Smooth muscle cell (in vitro differentiated cells): ENCODE data around the gene MAP3K3. TPM values are rescaled to one million over a fixed set of nuclear protein-coding genes. Genes with fewer than 3 reads are reported as not detected.
A peak's percentile ranks its signal among the peaks of the same experiment; 100 is the strongest.

Experiments
- DNase-seq: peaks from one replicate; lab custom pipeline; 2025; ENCODE audit not compliant: unreplicated experiment; lab: John Stamatoyannopoulos, UW
- H2AFZ ChIP-seq: fragments of 200-600 bp; sonication (generic); 2 replicates; pipeline ENCODE4 v1.6.0; 2016; ENCODE audit warnings: antibody characterized with exemption, low read depth, mild to moderate bottlenecking
- H3F3A ChIP-seq: fragments of 200-600 bp; sonication (generic); 2 replicates; pipeline ENCODE4 v1.6.0; 2017; ENCODE audit warnings: antibody characterized with exemption, low read depth
- H3K27ac ChIP-seq: fragments of 200-600 bp; sonication (generic); 2 replicates; pipeline ENCODE4 v1.5.1; 2016; ENCODE audit warnings: low read depth, mild to moderate bottlenecking
- H3K27me3 ChIP-seq: fragments of 200-600 bp; sonication (generic); 2 replicates; pipeline ENCODE4 v1.6.1; 2016; ENCODE audit warnings: low read depth, mild to moderate bottlenecking
- H3K36me3 ChIP-seq: fragments of 200-600 bp; sonication (generic); 2 replicates; pipeline ENCODE4 v1.5.1; 2016; ENCODE audit warnings: low read depth
- H3K4me1 ChIP-seq: fragments of 200-600 bp; sonication (generic); 2 replicates; pipeline ENCODE4 v1.5.1; 2016; ENCODE audit warnings: low read depth
- H3K4me2 ChIP-seq: fragments of 200-600 bp; sonication (generic); 2 replicates; pipeline ENCODE4 v1.6.0; 2016; ENCODE audit warnings: mild to moderate bottlenecking
- H3K4me3 ChIP-seq: fragments of 200-600 bp; sonication (generic); 2 replicates; pipeline ENCODE4 v1.5.1; 2016; ENCODE audit warnings: mild to moderate bottlenecking
- H3K79me2 ChIP-seq: fragments of 200-600 bp; sonication (generic); 2 replicates; pipeline ENCODE4 v1.6.0; 2016; ENCODE audit warnings: low read depth, mild to moderate bottlenecking
- H3K9ac ChIP-seq: fragments of 200-600 bp; sonication (generic); 2 replicates; pipeline ENCODE4 v1.6.0; 2016; ENCODE audit warnings: low read depth
- H3K9me3 ChIP-seq: fragments of 200-600 bp; sonication (generic); replicated peaks from 2 replicates; pipeline ENCODE4 v1.5.1; 2016; ENCODE audit warnings: low read depth
- H4K20me1 ChIP-seq: fragments of 200-600 bp; sonication (generic); 2 replicates; pipeline ENCODE4 v1.6.0; 2016; ENCODE audit warnings: low read depth
- WGBS: methylation state at CpG from one replicate; pipeline ENCODE4 v1.1.7; 2016; ENCODE audit warnings: low lambda C conversion rate; 5-methylcytosine and 5-hydroxymethylcytosine counted together
- polyA plus RNA-seq: library from polyadenylated mRNA; unstranded; fragments of >200 nt; fragmentation: Nextera tagmentation; extraction: Ambion mirVana; gene quantifications from 2 replicates; pipeline ENCODE4 v1.2.1, GENCODE V29; 2016
- total RNA-seq: library from RNA; depleted of rRNA; stranded (reverse); fragments of >200 nt; gene quantifications from 2 replicates; pipeline ENCODE4 v1.2.3, GENCODE V29; 2014
- TF ChIP-seq, protein P1 (sequence below): fragments of 200-600 bp; sonication (generic); IDR thresholded peaks from 2 replicates; pipeline ENCODE4 v1.5.1; 2017; ENCODE audit warnings: borderline replicate concordance, mild to moderate bottlenecking, antibody characterized with exemption; ENCODE audit not compliant: insufficient read depth, poor library complexity, severe bottlenecking

MAP3K3 gene
- total and polyA plus RNA-seq, 2 experiments from 2014 or later, result 16.0 to 23.6 TPM

DNA sequence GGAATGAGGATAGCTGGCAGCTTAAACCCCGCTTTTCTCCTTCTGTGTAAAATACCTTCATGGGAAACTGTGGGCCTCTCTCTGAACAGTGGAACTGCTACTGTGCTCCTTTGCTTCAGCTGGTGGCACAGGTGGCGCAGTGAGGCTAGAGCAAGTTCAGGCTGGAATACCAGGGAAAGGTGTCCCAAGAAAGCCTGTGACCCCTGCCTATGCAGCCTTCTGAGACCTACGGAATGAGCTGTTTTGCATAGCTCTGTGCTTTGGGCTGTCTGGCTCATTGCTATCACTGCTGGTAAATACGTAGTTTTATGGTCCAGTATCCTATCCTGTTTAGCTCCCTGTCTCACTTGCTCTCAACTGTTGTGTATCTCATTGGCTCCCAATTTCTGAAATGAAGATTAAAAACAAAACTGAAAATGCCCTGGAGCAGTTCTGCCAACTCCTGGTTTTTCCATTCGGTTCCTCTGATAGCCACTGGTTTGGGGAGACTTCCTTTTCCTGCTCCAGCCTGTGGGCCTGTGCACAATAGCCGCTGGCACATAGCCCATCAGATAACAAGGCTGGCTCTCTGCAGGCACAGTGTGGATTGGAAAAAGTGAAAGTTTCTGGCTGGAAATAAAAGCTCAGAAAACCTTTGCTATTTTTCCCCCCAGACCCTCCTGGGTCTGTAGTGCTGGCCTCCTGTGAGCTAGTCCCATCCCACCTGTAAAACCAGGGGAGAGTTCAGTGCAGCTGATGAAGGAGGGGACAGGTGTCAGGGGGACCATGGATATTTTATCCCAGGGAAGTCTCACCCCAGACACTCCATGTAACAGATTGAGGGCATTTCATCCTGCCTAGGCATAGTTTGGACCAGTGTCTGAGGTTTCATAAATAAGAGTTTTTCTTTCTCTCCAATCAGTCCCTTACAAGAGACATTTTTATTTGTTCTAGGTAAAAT is 53.7 kb downstream of the MAP3K3 start:
- DNase-seq, result no peak
- Histone ChIP-seq H3K4me1 (no peaks in the 10 kb centered on the region), H3K4me3 (no peak overlapping the region), H3F3A (peaks cover 8% of the 10 kb centered on the region), H3K9me3 (no peaks in the 10 kb centered on the region), H3K27ac (no peak overlapping the region), H3K4me2 (peak overlapping the region; percentile 14), H3K27me3 (no peaks in the 10 kb centered on the region), H3K36me3 (no peaks in the 10 kb centered on the region), H3K79me2 (no peaks in the 10 kb centered on the region), H2AFZ (no peak overlapping the region), H4K20me1 (peaks cover 6% of the 10 kb centered on the region), H3K9ac (no peak overlapping the region)
- TF ChIP-seq, protein P1, sequence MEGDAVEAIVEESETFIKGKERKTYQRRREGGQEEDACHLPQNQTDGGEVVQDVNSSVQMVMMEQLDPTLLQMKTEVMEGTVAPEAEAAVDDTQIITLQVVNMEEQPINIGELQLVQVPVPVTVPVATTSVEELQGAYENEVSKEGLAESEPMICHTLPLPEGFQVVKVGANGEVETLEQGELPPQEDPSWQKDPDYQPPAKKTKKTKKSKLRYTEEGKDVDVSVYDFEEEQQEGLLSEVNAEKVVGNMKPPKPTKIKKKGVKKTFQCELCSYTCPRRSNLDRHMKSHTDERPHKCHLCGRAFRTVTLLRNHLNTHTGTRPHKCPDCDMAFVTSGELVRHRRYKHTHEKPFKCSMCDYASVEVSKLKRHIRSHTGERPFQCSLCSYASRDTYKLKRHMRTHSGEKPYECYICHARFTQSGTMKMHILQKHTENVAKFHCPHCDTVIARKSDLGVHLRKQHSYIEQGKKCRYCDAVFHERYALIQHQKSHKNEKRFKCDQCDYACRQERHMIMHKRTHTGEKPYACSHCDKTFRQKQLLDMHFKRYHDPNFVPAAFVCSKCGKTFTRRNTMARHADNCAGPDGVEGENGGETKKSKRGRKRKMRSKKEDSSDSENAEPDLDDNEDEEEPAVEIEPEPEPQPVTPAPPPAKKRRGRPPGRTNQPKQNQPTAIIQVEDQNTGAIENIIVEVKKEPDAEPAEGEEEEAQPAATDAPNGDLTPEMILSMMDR, result no peak
- 53% methylated on average over 6 of the region's 6 CpGs for WGBS

DNA sequence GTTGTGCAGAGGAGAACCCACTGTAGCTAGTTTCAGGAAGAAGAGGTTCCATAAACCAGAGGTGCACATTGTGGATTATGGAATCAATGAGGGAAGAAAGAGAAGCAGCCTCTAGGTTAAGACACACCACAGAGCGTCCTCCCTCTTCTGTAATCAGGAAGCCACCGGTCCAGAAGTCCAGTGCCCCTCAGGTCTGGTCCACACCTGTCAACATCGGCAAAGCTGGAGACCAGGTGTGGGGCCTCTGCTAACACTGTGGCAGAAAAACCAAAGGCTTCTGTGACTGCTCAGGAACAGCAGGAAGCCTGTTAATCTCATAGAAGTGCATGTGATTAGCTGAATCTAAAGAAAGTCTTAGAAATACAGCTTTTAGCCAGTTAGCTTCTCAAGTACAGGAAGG is 54.4 kb downstream of the MAP3K3 start:
- WGBS, result 92% methylated on average over 3 of the region's 3 CpGs
- H3K4me3 ChIP-seq, result no peak overlapping the region

DNA sequence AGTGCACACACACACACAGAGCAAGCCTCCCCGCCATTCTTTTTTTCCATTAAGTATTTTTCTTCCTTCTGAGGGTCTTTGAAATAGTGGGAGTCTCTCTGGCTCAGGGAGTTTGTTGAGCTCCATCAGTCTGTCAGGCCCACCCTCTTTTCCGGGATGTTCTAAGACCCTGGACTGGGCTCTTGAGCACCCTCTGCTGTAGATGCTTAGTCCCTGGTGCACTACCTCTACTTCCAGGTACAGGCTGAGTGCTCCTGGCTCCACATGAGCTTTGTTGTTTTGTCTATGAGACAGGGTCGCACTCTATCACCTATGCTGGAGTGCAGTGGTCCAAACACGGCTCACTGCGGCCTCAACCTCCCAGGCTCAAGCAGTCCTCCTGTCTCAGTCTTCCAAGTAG is 57.0 kb downstream of the MAP3K3 start:
- H3F3A ChIP-seq, result peaks cover 7% of the 10 kb centered on the region
- WGBS, result 91% methylated on average over 5 of the region's 5 CpGs
- peaks cover 6% of the 10 kb centered on the region for H4K20me1 ChIP-seq
- H3K9ac ChIP-seq, result no peak overlapping the region
- no peaks in the 10 kb centered on the region for H3K79me2 ChIP-seq
- H3K36me3 ChIP-seq, result peaks cover 3% of the 10 kb centered on the region
- H3K4me1 ChIP-seq, result no peaks in the 10 kb centered on the region
- H3K27ac ChIP-seq, result no peak overlapping the region
- H3K4me3 ChIP-seq, result no peak overlapping the region
- TF ChIP-seq, protein P1, result no peak
- no peak for DNase-seq
- H3K4me2 ChIP-seq, result no peak overlapping the region
- H3K9me3 ChIP-seq, result no peaks in the 10 kb centered on the region
- no peaks in the 10 kb centered on the region for H3K27me3 ChIP-seq
- H2AFZ ChIP-seq, result no peak overlapping the region

More for the DNA sequence above, 54.4 kb downstream of the MAP3K3 start:
- Histone ChIP-seq H3K9ac (no peak overlapping the region), H4K20me1 (peaks cover 6% of the 10 kb centered on the region), H2AFZ (no peak overlapping the region), H3K9me3 (no peaks in the 10 kb centered on the region), H3K4me1 (no peaks in the 10 kb centered on the region), H3K36me3 (no peaks in the 10 kb centered on the region), H3F3A (peaks cover 8% of the 10 kb centered on the region), H3K27me3 (no peaks in the 10 kb centered on the region), H3K4me2 (no peak overlapping the region), H3K79me2 (no peaks in the 10 kb centered on the region), H3K27ac (no peak overlapping the region)
- TF ChIP-seq, protein P1, result no peak
- DNase-seq, result no peak
